Activated T-helper 1 cell treated with anti-CD3 and anti-CD28 coated beads, Interleukin-12 subunit alpha, Interleukin-12 subunit beta, Interleukin-2, Interleukin-4 antibody, amounts not matched to agents 30 ng/mL and 10 ng/mL and 1 ng/mL, durations not matched to agents 14 hours and 24 hours and 36 hours (primary cell): ENCODE data around the gene FRMD7. TPM values are rescaled to one million over a fixed set of nuclear protein-coding genes. Genes with fewer than 3 reads are reported as not detected.

Experiments
- total RNA-seq: library from RNA; stranded (reverse); gene quantifications from 2 replicates; pipeline ENCODE4 v1.2.3, GENCODE V29; 2022

FRMD7 gene
- total RNA-seq, 1 donor from 2014 or later: not detected

Other genes starting within 250 kb of the FRMD7 start
- 57.1 and 59.3 TPM in 2 replicates for gene STK26, start 104.7 kb downstream of the FRMD7 start, total RNA-seq
- gene RAP2C, start 91.4 kb upstream of the FRMD7 start, total RNA-seq: 33.8 and 37.6 TPM in 2 replicates